Hematopoietic multipotent progenitor cell treated with erythropoietin and hydrocortisone succinate and interleukin-3 and kit ligand, for 17 days (in vitro differentiated cells): Measurements from ENCODE around the gene GFER.
A peak's percentile ranks its signal among the peaks of the same experiment; 100 is the strongest.
"Not testable (repeated sequence)": the region's sequence is repeated elsewhere in the genome, so short reads cannot be mapped to it uniquely, and the experiment has no call there.

Source experiments
- DNase-seq: peaks from one replicate; pipeline ENCODE4 v3.0.0-alpha.2; 2015; ENCODE audit warnings: low spot score

GFER gene

DNA sequence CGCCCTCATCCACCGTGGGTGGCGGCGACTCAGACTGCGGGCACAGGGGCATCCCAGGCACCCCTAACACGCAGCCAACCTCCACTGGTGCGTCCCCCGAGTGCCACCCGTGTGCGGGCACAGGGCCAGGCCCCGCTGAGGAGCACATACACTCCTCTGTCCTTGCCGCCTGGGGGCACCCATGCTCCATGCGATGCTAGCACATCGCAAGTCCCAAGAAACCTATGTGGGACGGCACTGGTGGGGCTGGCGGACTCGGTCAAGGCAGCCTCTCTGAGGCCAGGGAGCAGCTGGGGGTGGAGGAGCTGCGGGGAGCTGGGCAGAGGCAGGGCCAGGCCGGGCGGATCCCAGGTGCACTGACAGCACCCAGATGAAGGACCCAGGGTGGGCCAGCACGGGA is 21.7 kb downstream of the GFER start:
- peak; percentile 27 for DNase-seq

DNA sequence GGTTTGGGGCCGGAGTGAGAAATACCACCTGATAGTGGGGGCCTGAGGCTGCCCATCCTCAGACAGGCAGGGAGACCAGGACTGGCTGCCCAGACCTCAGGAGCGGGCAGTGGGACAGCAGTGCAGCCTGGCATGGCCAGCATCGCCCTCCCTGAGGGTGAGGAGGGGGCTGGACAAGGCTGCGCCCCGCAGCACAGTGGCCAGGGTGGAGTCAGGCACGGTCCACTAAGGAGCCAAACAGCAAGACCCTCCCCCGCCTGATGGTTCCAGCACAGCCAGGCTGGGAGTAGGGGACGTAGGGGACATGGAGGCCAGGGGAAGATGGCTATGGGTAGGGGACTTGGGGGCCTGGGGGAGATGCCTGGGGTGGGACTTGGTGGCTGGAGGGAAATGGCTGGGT is 22.3 kb downstream of the GFER start:
- no peak for DNase-seq

GRCh38 chr16:2007081-2007836 is 23.3 kb downstream of the GFER start:
- no peak for DNase-seq

DNA sequence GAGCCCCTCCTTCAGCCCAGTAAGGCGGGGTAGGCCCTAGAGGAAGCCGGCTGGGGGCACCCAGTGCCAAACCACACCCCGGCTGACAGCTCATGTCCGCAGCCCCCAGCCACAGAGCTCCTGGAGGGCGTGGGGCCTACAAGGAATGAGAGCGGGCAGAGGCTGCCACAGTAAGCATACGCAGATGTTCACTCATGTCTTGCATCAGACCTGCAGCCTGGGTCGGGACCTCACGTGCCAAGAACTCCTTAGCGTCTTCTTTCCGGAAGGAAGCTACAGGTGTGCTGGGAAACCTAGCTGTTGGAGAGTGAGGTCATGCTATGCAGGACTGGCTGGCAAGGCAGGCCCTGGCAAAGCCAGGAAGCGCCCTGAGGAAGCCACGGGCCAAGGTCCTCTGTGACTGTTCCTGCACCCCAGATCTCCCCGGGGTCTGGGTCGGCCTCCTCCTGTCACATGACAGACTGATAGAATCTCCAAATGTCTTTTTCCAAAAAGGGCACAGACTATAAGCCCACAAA is 24.1 kb downstream of the GFER start:
- no peak for DNase-seq

GRCh38 chr16:2008631-2009163 is 24.7 kb downstream of the GFER start:
- no peak for DNase-seq

GRCh38 chr16:2009164-2009711 is 25.2 kb downstream of the GFER start:
- no peak for DNase-seq

GRCh38 chr16:2009791-2010510 is 26.0 kb downstream of the GFER start, which contains the start of gene ZNF598:
Gene ZNF598, minus strand, starts transcription at chr16:2009821.
- peak; percentile 91 for DNase-seq

GRCh38 chr16:2011726-2012125 is 27.7 kb downstream of the GFER start:
- DNase-seq, result not testable (repeated sequence)

- DNase-seq, result no peak
Observed at GRCh38 chr16:2013527-2013926, 29.5 kb downstream of the GFER start.

DNA sequence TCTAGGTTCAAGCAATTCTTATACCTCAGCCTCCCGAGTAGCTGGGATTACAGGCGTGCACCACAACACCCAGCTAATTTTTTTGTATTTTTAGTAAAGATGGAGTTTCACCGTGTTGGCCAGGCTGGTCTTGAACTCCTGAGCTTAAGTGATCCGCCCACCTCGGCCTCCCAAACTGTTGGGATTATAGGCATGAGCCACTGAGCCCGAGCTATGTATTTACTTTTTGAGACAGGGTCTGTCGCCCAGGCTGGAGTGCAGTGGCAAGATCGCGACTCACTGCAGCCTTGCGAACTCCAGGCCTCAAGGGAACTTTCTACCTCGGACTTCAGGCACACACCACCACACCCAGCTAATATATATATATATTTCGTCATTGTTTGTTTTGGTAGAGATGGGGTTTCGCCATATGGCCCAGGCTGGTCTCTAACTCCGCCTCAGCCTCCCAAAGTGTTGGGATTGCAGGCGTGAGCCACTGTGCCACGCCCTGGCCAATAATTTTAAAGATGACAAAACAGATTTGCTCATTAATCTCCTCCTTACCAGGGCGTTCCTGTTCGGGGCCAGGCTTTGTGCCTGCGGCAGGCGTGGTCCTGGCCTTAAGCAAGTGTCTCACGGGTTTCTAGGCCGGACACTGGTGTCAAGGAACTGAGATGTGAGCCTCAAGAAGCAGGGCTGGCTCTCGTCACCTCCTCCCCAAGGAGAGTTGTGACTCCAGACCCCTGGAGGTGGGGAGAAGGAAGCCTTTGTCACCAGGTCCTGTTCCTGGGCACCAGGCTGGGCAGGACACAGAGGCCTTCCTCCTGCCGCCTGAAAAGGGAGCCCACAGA is 31.3 kb downstream of the GFER start:
- no peak for DNase-seq

GRCh38 chr16:2015947-2016208 is 31.9 kb downstream of the GFER start:
- DNase-seq, result no peak

DNA sequence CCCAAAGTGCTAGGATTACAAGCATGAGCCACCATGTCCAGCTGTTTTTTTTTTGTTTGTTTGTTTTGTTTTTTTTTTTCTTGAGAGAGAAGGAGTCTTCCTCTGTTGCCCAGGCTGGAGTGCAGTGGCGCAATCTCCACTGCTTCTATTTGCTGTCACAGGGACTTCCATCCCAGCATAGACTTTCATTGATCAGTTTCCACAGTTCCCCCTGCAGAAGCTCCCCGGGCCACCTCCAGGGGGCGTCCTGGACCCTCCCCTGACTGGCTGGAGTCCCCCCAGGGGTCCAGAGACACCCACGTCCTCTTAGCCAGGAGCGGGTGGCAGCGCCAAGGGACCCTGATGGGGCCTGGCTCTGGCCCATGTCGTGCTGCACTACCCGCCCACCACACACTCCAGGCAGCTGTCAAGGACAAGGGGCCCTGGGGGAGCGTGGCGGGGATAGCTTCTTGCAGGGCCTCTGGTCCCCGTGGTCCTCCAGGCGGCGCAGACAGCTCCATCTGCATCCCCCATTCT is 32.5 kb downstream of the GFER start:
- no peak for DNase-seq

- DNase-seq, result no peak
Observed at GRCh38 chr16:2019518-2019920, 35.5 kb downstream of the GFER start, which contains the start of gene NPW. Gene NPW, plus strand, starts transcription at chr16:2019785.

- no peak for DNase-seq
Observed at GRCh38 chr16:2019921-2020831, 36.2 kb downstream of the GFER start.

DNA sequence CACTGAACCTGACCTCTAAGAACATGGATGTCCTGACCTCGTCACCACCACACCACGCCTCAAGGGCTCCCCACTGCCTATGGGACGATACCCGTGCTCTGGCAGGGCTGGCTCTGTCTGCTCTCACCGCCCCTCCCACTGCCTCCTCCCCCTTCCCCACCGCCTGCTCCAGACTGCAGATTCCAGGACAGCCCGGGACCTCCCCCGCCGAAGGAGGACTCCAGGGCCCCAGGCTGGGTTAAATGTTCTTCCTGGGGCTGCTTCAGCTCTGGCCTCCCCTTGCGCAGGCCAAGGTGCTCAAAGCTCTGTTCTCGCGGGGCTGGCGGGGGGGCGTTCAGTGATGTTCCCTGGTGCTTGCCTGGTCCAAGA is 38.7 kb downstream of the GFER start:
- DNase-seq, result no peak

DNA sequence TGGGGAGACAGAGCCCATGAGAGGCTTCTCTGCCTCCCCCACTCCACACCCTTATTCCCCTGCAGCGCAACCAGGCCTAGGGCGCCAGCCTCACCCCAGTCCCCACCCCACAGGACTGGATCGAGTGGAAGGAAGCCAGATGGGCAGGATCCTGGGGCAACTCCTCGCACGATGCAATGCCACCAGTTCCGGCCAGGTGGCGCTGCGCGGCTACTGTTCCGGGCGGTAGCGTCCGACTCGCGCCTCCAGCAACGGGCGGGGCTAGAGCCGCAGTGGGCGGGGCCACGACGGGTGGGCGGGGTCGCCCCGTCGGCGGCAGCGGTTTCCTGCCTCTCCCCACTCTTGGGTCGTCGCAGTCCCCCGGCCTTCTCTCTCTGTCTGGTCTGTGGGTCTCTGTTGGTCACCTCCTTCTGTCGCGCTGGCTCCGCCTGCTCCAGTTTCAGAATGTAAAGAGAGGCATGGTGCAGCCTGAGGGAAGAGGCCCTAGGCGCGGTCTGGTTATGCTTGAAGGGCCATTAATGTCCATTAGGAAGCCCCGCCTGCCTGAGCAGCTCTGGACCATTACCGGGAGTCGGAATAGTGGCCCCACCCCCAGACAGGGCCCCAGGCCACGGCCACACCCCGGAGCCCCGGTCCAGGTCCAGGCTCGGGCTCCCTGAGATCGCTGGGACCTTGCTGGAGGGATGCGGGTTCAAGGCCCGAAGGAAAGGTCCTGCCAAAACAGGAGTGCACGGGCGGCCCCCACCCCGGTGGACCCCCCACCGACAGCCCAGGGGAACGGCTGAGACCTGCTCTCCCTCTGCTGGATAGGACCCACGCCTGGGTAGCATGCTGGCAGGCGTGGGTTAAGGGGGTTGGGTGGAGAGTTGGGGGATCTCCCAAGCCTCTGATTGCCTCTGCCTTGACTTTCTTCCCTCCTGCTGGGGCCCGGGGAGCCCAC is 39.4 kb downstream of the GFER start:
- DNase-seq, result peak; percentile 92

GRCh38 chr16:2024032-2024420 is 40.0 kb downstream of the GFER start:
- DNase-seq, result no peak

- DNase-seq, result no peak
Observed at GRCh38 chr16:2025251-2025650, 41.3 kb downstream of the GFER start.

- no peak for DNase-seq
Observed at GRCh38 chr16:2025878-2026460, 42.0 kb downstream of the GFER start.
